Activated naive CD4-positive, alpha-beta T cell treated with Interleukin-2 at 50 U/mL for 16 hours (primary cell): ENCODE measurements around the gene NPHP1.
"Not testable (repeated sequence)": the region's sequence is repeated elsewhere in the genome, so short reads cannot be mapped to it uniquely, and the experiment has no call there.

Experiments used
- DNase-seq: peaks from one replicate; pipeline ENCODE4 v3.0.0-alpha.2; 2020

The NPHP1 gene

GRCh38 chr2:110197452-110197851 is 7.4 kb downstream of the NPHP1 start:
- DNase-seq = no peak

GRCh38 chr2:110190169-110190568 is 14.6 kb downstream of the NPHP1 start:
- DNase-seq = not testable (repeated sequence)

- DNase-seq = no peak
Observed at GRCh38 chr2:110182449-110182848, 22.4 kb downstream of the NPHP1 start.

- no peak for DNase-seq
Observed at GRCh38 chr2:110180036-110180435, 24.8 kb downstream of the NPHP1 start.

GRCh38 chr2:110173523-110173922 is 31.3 kb downstream of the NPHP1 start:
- DNase-seq = no peak

- DNase-seq = no peak
Observed at GRCh38 chr2:110172506-110172905, 32.3 kb downstream of the NPHP1 start.

- DNase-seq = no peak
Observed at GRCh38 chr2:110170102-110170501, 34.7 kb downstream of the NPHP1 start.

GRCh38 chr2:110167326-110168000 is 37.4 kb downstream of the NPHP1 start:
- no peak for DNase-seq

GRCh38 chr2:110166266-110166665 is 38.5 kb downstream of the NPHP1 start:
- no peak for DNase-seq

- no peak for DNase-seq
Observed at GRCh38 chr2:110157153-110157793, 47.5 kb downstream of the NPHP1 start.

- not testable (repeated sequence) for DNase-seq
Observed at GRCh38 chr2:110154828-110155227, 50.0 kb downstream of the NPHP1 start.

GRCh38 chr2:110154188-110154587 is 50.6 kb downstream of the NPHP1 start:
- DNase-seq = not testable (repeated sequence)

- no peak for DNase-seq
Observed at GRCh38 chr2:110153416-110153815, 51.4 kb downstream of the NPHP1 start.

GRCh38 chr2:110152943-110153342 is 51.9 kb downstream of the NPHP1 start:
- no peak for DNase-seq

GRCh38 chr2:110149330-110150220 is 55.2 kb downstream of the NPHP1 start:
- DNase-seq = no peak

GRCh38 chr2:110146945-110147332 is 57.9 kb downstream of the NPHP1 start:
- DNase-seq = no peak

GRCh38 chr2:110146183-110146944 is 58.4 kb downstream of the NPHP1 start:
- no peak for DNase-seq

- no peak for DNase-seq
Observed at GRCh38 chr2:110143982-110144381, 60.8 kb downstream of the NPHP1 start.

- DNase-seq = no peak
Observed at GRCh38 chr2:110140401-110140800, 64.4 kb downstream of the NPHP1 start.

- DNase-seq = no peak
Observed at GRCh38 chr2:110134025-110134424, 70.8 kb downstream of the NPHP1 start.

GRCh38 chr2:110131166-110131565 is 73.6 kb downstream of the NPHP1 start:
- no peak for DNase-seq

GRCh38 chr2:110130757-110131156 is 74.1 kb downstream of the NPHP1 start:
- DNase-seq = no peak

GRCh38 chr2:110126906-110127305 is 77.9 kb downstream of the NPHP1 start:
- no peak for DNase-seq
